DND-41 (cell line): Measurements from ENCODE around the gene FBXW12.

Source experiments
- CTCF ChIP-seq: IDR thresholded peaks from 2 replicates; pipeline ENCODE4 v1.5.1; 2012; ENCODE audit warnings: borderline replicate concordance, low read length, moderate library complexity, mild to moderate bottlenecking; ENCODE audit not compliant: poor library complexity, severe bottlenecking; ENCODE audit errors: extremely low read depth
- EZH2 ChIP-seq: IDR thresholded peaks from 3 replicates; pipeline ENCODE4 v1.6.1; 2012; ENCODE audit warnings: borderline replicate concordance, low read depth, mild to moderate bottlenecking, moderate library complexity, low read length, inconsistent platforms; ENCODE audit not compliant: severe bottlenecking

DNA sequence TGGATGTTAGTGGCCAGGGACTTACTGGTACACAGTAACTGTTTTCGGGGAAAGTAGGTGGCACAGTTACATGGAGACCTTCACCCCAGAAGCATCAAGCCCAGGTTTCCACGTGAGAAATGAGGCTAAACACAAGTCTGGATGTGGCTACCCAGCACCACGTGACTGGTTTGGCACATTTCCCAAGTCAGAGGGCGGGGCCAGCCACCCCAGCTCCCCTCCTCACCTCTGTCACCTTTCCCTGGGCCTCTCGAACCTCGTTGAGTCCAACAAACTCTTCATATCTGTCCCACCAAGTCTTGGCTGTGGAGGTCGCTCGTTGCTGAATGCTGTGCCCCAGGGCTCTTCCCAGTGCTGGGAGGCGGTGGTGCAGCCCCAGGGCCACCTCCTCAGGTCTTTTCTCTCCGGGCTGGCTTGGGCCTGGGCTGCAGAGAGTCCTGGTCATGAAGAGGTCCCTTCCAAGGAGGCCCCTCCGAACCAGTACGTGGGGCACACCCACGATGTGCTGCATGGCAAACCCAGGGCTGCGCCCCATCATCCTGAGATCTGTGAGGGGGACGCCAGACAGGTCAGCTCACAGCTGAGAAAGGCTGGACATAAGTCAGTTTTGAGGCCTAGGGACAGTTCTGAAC is 62.7 kb downstream of the FBXW12 start:
- TF ChIP-seq CTCF (no peak), EZH2 (no peak)
